GM19324 (cell line): ENCODE results near the gene INTS4.
"Not testable (repeated sequence)": the region's sequence is repeated elsewhere in the genome, so short reads cannot be mapped to it uniquely, and the experiment has no call there.

Source experiments
- ATAC-seq: cut with Tn5 transposase; IDR thresholded peaks from one replicate; pipeline ENCODE4 v1.9.1; 2021; ENCODE audit warnings: mild to moderate bottlenecking, moderate library complexity; ENCODE audit not compliant: unreplicated experiment, low FRiP score

INTS4 gene, protein sequence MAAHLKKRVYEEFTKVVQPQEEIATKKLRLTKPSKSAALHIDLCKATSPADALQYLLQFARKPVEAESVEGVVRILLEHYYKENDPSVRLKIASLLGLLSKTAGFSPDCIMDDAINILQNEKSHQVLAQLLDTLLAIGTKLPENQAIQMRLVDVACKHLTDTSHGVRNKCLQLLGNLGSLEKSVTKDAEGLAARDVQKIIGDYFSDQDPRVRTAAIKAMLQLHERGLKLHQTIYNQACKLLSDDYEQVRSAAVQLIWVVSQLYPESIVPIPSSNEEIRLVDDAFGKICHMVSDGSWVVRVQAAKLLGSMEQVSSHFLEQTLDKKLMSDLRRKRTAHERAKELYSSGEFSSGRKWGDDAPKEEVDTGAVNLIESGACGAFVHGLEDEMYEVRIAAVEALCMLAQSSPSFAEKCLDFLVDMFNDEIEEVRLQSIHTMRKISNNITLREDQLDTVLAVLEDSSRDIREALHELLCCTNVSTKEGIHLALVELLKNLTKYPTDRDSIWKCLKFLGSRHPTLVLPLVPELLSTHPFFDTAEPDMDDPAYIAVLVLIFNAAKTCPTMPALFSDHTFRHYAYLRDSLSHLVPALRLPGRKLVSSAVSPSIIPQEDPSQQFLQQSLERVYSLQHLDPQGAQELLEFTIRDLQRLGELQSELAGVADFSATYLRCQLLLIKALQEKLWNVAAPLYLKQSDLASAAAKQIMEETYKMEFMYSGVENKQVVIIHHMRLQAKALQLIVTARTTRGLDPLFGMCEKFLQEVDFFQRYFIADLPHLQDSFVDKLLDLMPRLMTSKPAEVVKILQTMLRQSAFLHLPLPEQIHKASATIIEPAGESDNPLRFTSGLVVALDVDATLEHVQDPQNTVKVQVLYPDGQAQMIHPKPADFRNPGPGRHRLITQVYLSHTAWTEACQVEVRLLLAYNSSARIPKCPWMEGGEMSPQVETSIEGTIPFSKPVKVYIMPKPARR

DNA sequence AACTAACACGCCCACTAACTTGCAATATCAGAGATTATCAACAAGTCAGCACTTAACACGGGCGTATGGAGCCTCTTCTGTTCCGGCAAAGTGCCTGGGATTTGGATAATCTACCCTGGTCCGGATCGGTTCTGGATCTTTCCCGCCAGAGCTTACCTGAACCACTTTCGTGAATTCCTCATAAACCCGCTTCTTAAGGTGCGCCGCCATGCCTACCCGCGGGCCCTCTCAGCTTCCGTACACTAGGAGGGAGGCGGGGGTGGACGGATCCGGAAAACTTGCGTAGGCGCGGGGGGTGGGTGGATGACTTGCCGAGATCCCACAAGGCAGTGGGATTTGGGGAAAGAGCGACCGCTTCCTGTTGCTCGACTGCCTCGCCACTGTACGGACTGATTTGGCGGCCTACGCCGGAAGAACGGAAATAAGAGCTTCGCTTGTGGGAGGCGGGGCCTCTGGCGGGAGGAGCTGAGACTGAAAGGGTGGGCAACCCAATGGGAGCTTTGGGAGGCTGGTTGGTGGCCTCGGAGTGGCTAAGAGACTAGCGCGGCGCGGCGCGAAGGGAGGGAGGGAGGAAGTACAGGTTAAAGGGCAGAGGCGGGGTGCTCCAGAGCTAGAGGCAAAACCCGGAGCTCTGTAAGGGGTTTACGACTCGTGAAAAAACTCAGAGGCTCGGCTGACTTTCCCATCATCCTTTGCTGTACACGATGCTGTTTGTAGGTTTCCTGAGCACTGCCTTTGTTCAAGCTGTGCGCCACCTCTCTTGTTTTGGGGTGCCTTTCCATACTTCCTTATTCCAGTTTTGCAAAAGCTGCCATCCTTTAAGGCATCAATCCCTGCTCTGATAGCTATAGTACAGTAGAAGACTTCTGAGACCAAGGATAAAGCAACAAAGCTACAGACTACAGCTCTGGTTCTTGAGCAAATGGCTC, at the start of gene INTS4:
Gene INTS4, minus strand, starts transcription at position 235 of the 929 bp plus-strand sequence. Its CDS starts 25 bp downstream, at position 210.
- ATAC-seq, result peak; percentile 99

- ATAC-seq, result no peak
Measured at GRCh38 chr11:78041843-78042440, 47.5 kb upstream of the INTS4 start.

DNA sequence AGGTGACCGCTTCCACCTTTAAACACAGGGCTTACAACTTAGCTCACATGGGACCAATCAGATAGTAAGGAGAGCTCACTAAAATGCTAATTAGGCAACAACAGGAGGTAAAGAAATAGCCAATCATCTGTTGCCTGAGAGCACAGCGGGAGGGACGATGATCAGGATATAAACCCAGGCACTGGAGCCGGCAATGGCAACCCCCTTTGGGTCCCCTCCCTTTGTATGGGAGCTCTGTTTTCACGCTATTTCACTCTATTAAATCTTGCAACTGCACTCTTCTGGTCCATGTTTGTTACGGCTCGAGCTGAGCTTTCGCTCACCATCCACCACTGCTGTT, 46.9 kb upstream of the INTS4 start:
- ATAC-seq, result not testable (repeated sequence)

- no peak for ATAC-seq
Measured at GRCh38 chr11:78040691-78041379, 46.4 kb upstream of the INTS4 start.

- ATAC-seq, result no peak
Measured at GRCh38 chr11:78039919-78040671, 45.6 kb upstream of the INTS4 start.

- no peak for ATAC-seq
Measured at GRCh38 chr11:78039391-78039918, 45.0 kb upstream of the INTS4 start.

- ATAC-seq, result no peak
Measured at GRCh38 chr11:78038697-78039313, 44.3 kb upstream of the INTS4 start.

GRCh38 chr11:78037825-78038620, 43.6 kb upstream of the INTS4 start:
- ATAC-seq, result no peak

- ATAC-seq, result no peak
Measured at GRCh38 chr11:78037056-78037455, 42.6 kb upstream of the INTS4 start.

GRCh38 chr11:78036313-78036712, 41.8 kb upstream of the INTS4 start:
- no peak for ATAC-seq

- ATAC-seq, result no peak
Measured at GRCh38 chr11:78034623-78035022, 40.2 kb upstream of the INTS4 start.

DNA sequence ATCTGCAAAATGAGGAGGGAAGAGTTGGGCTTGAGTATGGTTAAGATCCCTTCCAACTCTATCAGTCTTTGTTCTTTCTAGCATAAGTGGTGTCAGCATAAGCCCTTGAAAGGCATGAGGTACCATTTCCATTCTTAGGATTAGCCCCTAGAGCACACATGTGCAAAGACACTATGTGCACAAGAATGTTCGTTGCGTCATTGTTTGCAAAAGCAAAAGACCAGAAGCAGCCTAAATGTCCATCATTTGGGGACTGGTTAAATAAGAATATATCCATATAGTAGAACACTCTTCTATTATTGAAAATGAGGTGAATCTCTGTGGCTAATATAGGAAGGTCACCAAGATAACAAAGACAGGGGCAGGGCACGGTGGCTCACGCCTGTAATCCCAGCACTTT, 38.6 kb upstream of the INTS4 start:
- ATAC-seq, result no peak

DNA sequence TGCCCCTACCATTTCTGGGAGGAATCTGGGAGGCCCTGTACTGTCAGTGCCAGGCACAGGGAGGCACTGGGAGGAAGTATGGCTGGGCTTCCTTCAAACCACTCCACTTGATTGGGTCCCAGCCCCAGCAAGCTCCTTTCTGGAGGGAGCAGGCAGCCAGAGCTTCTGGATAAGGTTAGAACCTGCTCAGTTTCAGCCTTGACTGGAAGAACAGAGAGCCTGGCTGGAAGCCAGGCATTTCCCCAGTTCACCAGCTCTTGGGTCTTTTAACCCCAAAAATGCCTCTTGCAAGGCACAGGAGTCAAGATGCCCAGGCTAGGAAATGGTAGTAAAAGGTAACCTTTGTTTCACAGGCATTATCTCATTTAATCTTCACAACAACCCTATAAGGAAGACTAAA, 37.6 kb upstream of the INTS4 start:
- ATAC-seq, result no peak

GRCh38 chr11:78031629-78032028, 37.2 kb upstream of the INTS4 start:
- ATAC-seq, result peak; percentile 59

- no peak for ATAC-seq
Measured at GRCh38 chr11:78030429-78031325, 36.2 kb upstream of the INTS4 start.

- not testable (repeated sequence) for ATAC-seq
Measured at GRCh38 chr11:78028423-78028822, 34.0 kb upstream of the INTS4 start.
